Activated T-cell treated with anti-CD3 and anti-CD28 coated beads, Interleukin-2, amount 50 U/mL, for 24 hours (primary cell): ENCODE data around the gene SLC19A1.

Experiments used
- DNase-seq: peaks from one replicate; pipeline ENCODE4 v3.0.0-alpha.2; 2020
- H3K27ac Mint-ChIP-seq: 2 replicates; pipeline ENCODE4 v1.8.0; 2020; ENCODE audit warnings: mild to moderate bottlenecking, mixed read lengths
- H3K27me3 Mint-ChIP-seq: 2 replicates; pipeline ENCODE4 v1.8.0; 2020; ENCODE audit warnings: mixed read lengths
- H3K36me3 Mint-ChIP-seq: 2 replicates; pipeline ENCODE4 v1.8.0; 2020; ENCODE audit warnings: low read depth, mixed read lengths
- H3K4me1 Mint-ChIP-seq: 2 replicates; pipeline ENCODE4 v1.8.0; 2020; ENCODE audit warnings: low read depth, mixed read lengths
- H3K4me3 Mint-ChIP-seq: 2 replicates; pipeline ENCODE4 v1.8.0; 2020; ENCODE audit warnings: mild to moderate bottlenecking, moderate library complexity, mixed read lengths
- H3K9me3 Mint-ChIP-seq: 2 replicates; pipeline ENCODE4 v1.8.0; 2020; ENCODE audit warnings: mixed read lengths

The SLC19A1 gene

GRCh38 chr21:45517249-45518065, 24.8 kb downstream of the SLC19A1 start:
- Mint-ChIP-seq H3K27ac (peak overlapping the region; percentile 26), H3K9me3 (peaks cover 43% of the 10 kb centered on the region), H3K36me3 (peaks cover 99% of the 10 kb centered on the region), H3K27me3 (no peaks in the 10 kb centered on the region), H3K4me1 (peaks cover 13% of the 10 kb centered on the region), H3K4me3 (no peak overlapping the region)
- no peak for DNase-seq

- Mint-ChIP-seq H3K27ac (no peak overlapping the region), H3K36me3 (peaks cover 92% of the 10 kb centered on the region), H3K27me3 (no peaks in the 10 kb centered on the region), H3K4me3 (no peak overlapping the region), H3K9me3 (peaks cover 36% of the 10 kb centered on the region), H3K4me1 (peaks cover 13% of the 10 kb centered on the region)
- no peak for DNase-seq
Measured at GRCh38 chr21:45516671-45517151, 25.5 kb downstream of the SLC19A1 start.

- H3K4me3 Mint-ChIP-seq, result no peak overlapping the region
- H3K27ac Mint-ChIP-seq, result no peak overlapping the region
- no peak for DNase-seq
- peaks cover 13% of the 10 kb centered on the region for H3K4me1 Mint-ChIP-seq
- H3K27me3 Mint-ChIP-seq, result no peaks in the 10 kb centered on the region
- H3K36me3 Mint-ChIP-seq, result peaks cover 92% of the 10 kb centered on the region
- peaks cover 31% of the 10 kb centered on the region for H3K9me3 Mint-ChIP-seq
Measured at GRCh38 chr21:45516071-45516670, 26.1 kb downstream of the SLC19A1 start.

- H3K9me3 Mint-ChIP-seq, result peaks cover 26% of the 10 kb centered on the region
- no peak overlapping the region for H3K4me3 Mint-ChIP-seq
- H3K27me3 Mint-ChIP-seq, result no peaks in the 10 kb centered on the region
- peaks cover 13% of the 10 kb centered on the region for H3K4me1 Mint-ChIP-seq
- no peak for DNase-seq
- H3K36me3 Mint-ChIP-seq, result peaks cover 85% of the 10 kb centered on the region
- no peak overlapping the region for H3K27ac Mint-ChIP-seq
Measured at GRCh38 chr21:45515241-45516061, 26.8 kb downstream of the SLC19A1 start.

- Mint-ChIP-seq H3K4me3 (no peak overlapping the region), H3K27ac (no peak overlapping the region), H3K4me1 (peaks cover 13% of the 10 kb centered on the region), H3K9me3 (peaks cover 17% of the 10 kb centered on the region), H3K27me3 (no peaks in the 10 kb centered on the region), H3K36me3 (peaks cover 76% of the 10 kb centered on the region)
- no peak for DNase-seq
Measured at GRCh38 chr21:45514311-45515021, 27.8 kb downstream of the SLC19A1 start.

- H3K4me3 Mint-ChIP-seq, result no peak overlapping the region
- DNase-seq, result no peak
- peaks cover 69% of the 10 kb centered on the region for H3K36me3 Mint-ChIP-seq
- H3K9me3 Mint-ChIP-seq, result peaks cover 11% of the 10 kb centered on the region
- peak overlapping the region; percentile 34 for H3K27ac Mint-ChIP-seq
- peaks cover 12% of the 10 kb centered on the region for H3K4me1 Mint-ChIP-seq
- no peaks in the 10 kb centered on the region for H3K27me3 Mint-ChIP-seq
Measured at GRCh38 chr21:45513741-45514310, 28.4 kb downstream of the SLC19A1 start.

- Mint-ChIP-seq H3K4me3 (no peak overlapping the region), H3K36me3 (peaks cover 62% of the 10 kb centered on the region)
Measured at GRCh38 chr21:45513003-45513717, 29.1 kb downstream of the SLC19A1 start.

GRCh38 chr21:45512626-45513002, 29.6 kb downstream of the SLC19A1 start:
- peaks cover 57% of the 10 kb centered on the region for H3K36me3 Mint-ChIP-seq
- DNase-seq, result no peak
- no peaks in the 10 kb centered on the region for H3K9me3 Mint-ChIP-seq
- peaks cover 4% of the 10 kb centered on the region for H3K4me1 Mint-ChIP-seq
- no peak overlapping the region for H3K4me3 Mint-ChIP-seq
- no peak overlapping the region for H3K27ac Mint-ChIP-seq
- no peaks in the 10 kb centered on the region for H3K27me3 Mint-ChIP-seq

More at GRCh38 chr21:45513003-45513717, 29.1 kb downstream of the SLC19A1 start:
- Mint-ChIP-seq H3K9me3 (peaks cover 4% of the 10 kb centered on the region), H3K27ac (no peak overlapping the region), H3K4me1 (peaks cover 8% of the 10 kb centered on the region), H3K27me3 (no peaks in the 10 kb centered on the region)
- DNase-seq, result no peak

- peaks cover 49% of the 10 kb centered on the region for H3K36me3 Mint-ChIP-seq
- H3K4me1 Mint-ChIP-seq, result peaks cover 2% of the 10 kb centered on the region
- H3K9me3 Mint-ChIP-seq, result no peaks in the 10 kb centered on the region
- DNase-seq, result no peak
- no peaks in the 10 kb centered on the region for H3K27me3 Mint-ChIP-seq
- H3K27ac Mint-ChIP-seq, result peak overlapping the region; percentile 52
- H3K4me3 Mint-ChIP-seq, result no peak overlapping the region
Measured at GRCh38 chr21:45511661-45512431, 30.4 kb downstream of the SLC19A1 start.

GRCh38 chr21:45511007-45511406, 31.2 kb downstream of the SLC19A1 start:
- Mint-ChIP-seq H3K27ac (peak overlapping the region; percentile 52), H3K27me3 (no peaks in the 10 kb centered on the region)

GRCh38 chr21:45510466-45510955, 31.7 kb downstream of the SLC19A1 start:
- Mint-ChIP-seq H3K27me3 (no peaks in the 10 kb centered on the region), H3K4me3 (no peak overlapping the region)

More at GRCh38 chr21:45511007-45511406, 31.2 kb downstream of the SLC19A1 start:
- no peak overlapping the region for H3K4me3 Mint-ChIP-seq
- peaks cover 41% of the 10 kb centered on the region for H3K36me3 Mint-ChIP-seq
- H3K4me1 Mint-ChIP-seq, result peaks cover 2% of the 10 kb centered on the region
- H3K9me3 Mint-ChIP-seq, result no peaks in the 10 kb centered on the region
- no peak for DNase-seq

GRCh38 chr21:45509566-45510465, 32.4 kb downstream of the SLC19A1 start:
- Mint-ChIP-seq H3K4me3 (no peak overlapping the region), H3K4me1 (peaks cover 2% of the 10 kb centered on the region), H3K9me3 (no peaks in the 10 kb centered on the region), H3K27me3 (no peaks in the 10 kb centered on the region), H3K27ac (no peak overlapping the region), H3K36me3 (peaks cover 30% of the 10 kb centered on the region)
- no peak for DNase-seq

More at GRCh38 chr21:45510466-45510955, 31.7 kb downstream of the SLC19A1 start:
- H3K4me1 Mint-ChIP-seq, result peaks cover 2% of the 10 kb centered on the region
- DNase-seq, result no peak
- H3K27ac Mint-ChIP-seq, result no peak overlapping the region
- peaks cover 37% of the 10 kb centered on the region for H3K36me3 Mint-ChIP-seq
- no peaks in the 10 kb centered on the region for H3K9me3 Mint-ChIP-seq
